GM18951 (cell line): ENCODE results near the gene LSM7.

Experiments used
- POLR2A ChIP-seq: IDR thresholded peaks from 4 replicates; pipeline ENCODE4 v1.6.1; 2011; ENCODE audit warnings: mild to moderate bottlenecking; ENCODE audit not compliant: insufficient read length, insufficient read depth; ENCODE audit errors: extremely low read depth
- in situ Hi-C: fragments of 300-500 bp; cut with MboI; formaldehyde crosslinking; loops from one replicate; pipeline ENCODE4 v1.12.0; 2022; ENCODE audit warnings: low sequenced_read_pairs, mixed read lengths, inconsistent platforms; ENCODE audit not compliant: unreplicated experiment

The LSM7 gene

GRCh38 chr19:2286402-2287140 lies 41.8 kb downstream of the LSM7 start:
- no peak for TF ChIP-seq POLR2A
- in situ Hi-C loops, result loop anchor here (25.0 kb wide), 1 partner anchor 326 kb away; no protein-coding TSS in a partner anchor

- in situ Hi-C loops, result loop anchor here (25.0 kb wide), 1 partner anchor 328 kb away; no protein-coding TSS in a partner anchor
- TF ChIP-seq POLR2A, result no peak
Measured at GRCh38 chr19:2283835-2284507, 44.4 kb downstream of the LSM7 start.

- no peak for TF ChIP-seq POLR2A
- in situ Hi-C loops, result loop anchor here (25.0 kb wide), 1 partner anchor 329 kb away; no protein-coding TSS in a partner anchor
Measured at GRCh38 chr19:2282862-2283237, 45.5 kb downstream of the LSM7 start.

GRCh38 chr19:2282062-2282861 lies 46.1 kb downstream of the LSM7 start, which contains the start of gene PEAK3:
PEAK3 (minus strand) TSS chr19:2282175; CDS start chr19:2280931, 1,244 bp downstream.
- in situ Hi-C loops, result loop anchor here (25.0 kb wide), 1 partner anchor 330 kb away; no protein-coding TSS in a partner anchor

GRCh38 chr19:2281265-2282061 lies 46.9 kb downstream of the LSM7 start:
- in situ Hi-C loops, result loop anchor here (25.0 kb wide), 1 partner anchor 331 kb away; no protein-coding TSS in a partner anchor

More at GRCh38 chr19:2282062-2282861, 46.1 kb downstream of the LSM7 start, which contains the start of gene PEAK3:
- TF ChIP-seq POLR2A, result no peak

GRCh38 chr19:2280633-2281264 lies 47.6 kb downstream of the LSM7 start:
- no peak for TF ChIP-seq POLR2A
- in situ Hi-C loops, result loop anchor here (25.0 kb wide), 1 partner anchor 332 kb away; no protein-coding TSS in a partner anchor

- TF ChIP-seq POLR2A, result no peak
- in situ Hi-C loops, result loop anchor here (25.0 kb wide), 1 partner anchor 334 kb away; no protein-coding TSS in a partner anchor
Measured at GRCh38 chr19:2278459-2279158, 49.8 kb downstream of the LSM7 start.

GRCh38 chr19:2277138-2277537 lies 51.2 kb downstream of the LSM7 start:
- TF ChIP-seq POLR2A, result no peak
- in situ Hi-C loops, result loop anchor here (25.0 kb wide), 1 partner anchor 335 kb away; no protein-coding TSS in a partner anchor

GRCh38 chr19:2276429-2276986 lies 51.9 kb downstream of the LSM7 start:
- TF ChIP-seq POLR2A, result no peak
- in situ Hi-C loops, result loop anchor here (25.0 kb wide), 1 partner anchor 336 kb away; no protein-coding TSS in a partner anchor

- in situ Hi-C loops, result loop anchor here (25.0 kb wide), 1 partner anchor 336 kb away; no protein-coding TSS in a partner anchor
Measured at GRCh38 chr19:2275588-2276428, 52.6 kb downstream of the LSM7 start.

More at GRCh38 chr19:2275588-2276428, 52.6 kb downstream of the LSM7 start:
- TF ChIP-seq POLR2A, result no peak
